Stimulated activated CD4-positive, alpha-beta T cell treated with anti-CD3 and anti-CD28 coated beads, Interleukin-1b, Interleukin-23, amount 100 ng/mL, for 4 hours (primary cell): ENCODE results near the gene FABP2.
A peak's percentile ranks its signal among the peaks of the same experiment; 100 is the strongest.
"Not testable (repeated sequence)": the region's sequence is repeated elsewhere in the genome, so short reads cannot be mapped to it uniquely, and the experiment has no call there.

Experiments
- DNase-seq, 2 donors: peaks; one replicate each; pipeline ENCODE4 v3.0.0-alpha.2; 2020; ENCODE audit warnings: low read depth in 2 of 2

The FABP2 gene

GRCh38 chr4:119310826-119311225, 11.1 kb downstream of the FABP2 start:
- no peak for DNase-seq

- no peak for DNase-seq
Observed at GRCh38 chr4:119307606-119308005, 14.3 kb downstream of the FABP2 start.

- no peak for DNase-seq
Observed at GRCh38 chr4:119304431-119304830, 17.5 kb downstream of the FABP2 start.

GRCh38 chr4:119303587-119304305, 18.2 kb downstream of the FABP2 start:
- DNase-seq = no peak

GRCh38 chr4:119302073-119302832, 19.7 kb downstream of the FABP2 start:
- DNase-seq = no peak

GRCh38 chr4:119300101-119300978, 21.6 kb downstream of the FABP2 start:
- peak; percentile 83 to 85 for DNase-seq

GRCh38 chr4:119299741-119300100, 22.2 kb downstream of the FABP2 start:
- no peak for DNase-seq

GRCh38 chr4:119299260-119299671, 22.7 kb downstream of the FABP2 start:
- no peak for DNase-seq

GRCh38 chr4:119297795-119298194, 24.1 kb downstream of the FABP2 start:
- DNase-seq = no peak

GRCh38 chr4:119296356-119296755, 25.6 kb downstream of the FABP2 start:
- no peak for DNase-seq

GRCh38 chr4:119290598-119290997, 31.3 kb downstream of the FABP2 start:
- DNase-seq = no peak

GRCh38 chr4:119289313-119289712, 32.6 kb downstream of the FABP2 start:
- DNase-seq = no peak

GRCh38 chr4:119286377-119287002, 35.4 kb downstream of the FABP2 start:
- peak in 1 of 2 donors; percentile 2 for DNase-seq

- no peak for DNase-seq
Observed at GRCh38 chr4:119284876-119285780, 36.8 kb downstream of the FABP2 start.

GRCh38 chr4:119281393-119281792, 40.5 kb downstream of the FABP2 start:
- no peak for DNase-seq

- DNase-seq = not testable (repeated sequence)
Observed at GRCh38 chr4:119279945-119280344, 42.0 kb downstream of the FABP2 start.

- DNase-seq = not testable (repeated sequence)
Observed at GRCh38 chr4:119279541-119279940, 42.4 kb downstream of the FABP2 start.

GRCh38 chr4:119271361-119272085, 50.4 kb downstream of the FABP2 start:
- DNase-seq = no peak

GRCh38 chr4:119268466-119268865, 53.5 kb downstream of the FABP2 start:
- DNase-seq = no peak
